Activated T-cell treated with anti-CD3 and anti-CD28 coated beads for 48 hours (primary cell): ENCODE data around the gene RNF31.
"Not testable (repeated sequence)": the region's sequence is repeated elsewhere in the genome, so short reads cannot be mapped to it uniquely, and the experiment has no call there.

Source experiments
- DNase-seq: peaks from one replicate; pipeline ENCODE4 v3.0.0-alpha.2; 2020; ENCODE audit warnings: low read depth

RNF31 gene

GRCh38 chr14:24146978-24147760, at the start of gene RNF31:
Gene RNF31, plus strand, starts transcription at chr14:24147498. Its CDS starts 201 bp downstream, at chr14:24147699.
- DNase-seq: peak; percentile 97

GRCh38 chr14:24098229-24098926, 48.9 kb upstream of the RNF31 start:
- DNase-seq: no peak

- DNase-seq: no peak
Measured at GRCh38 chr14:24098927-24099813, 48.1 kb upstream of the RNF31 start.

- no peak for DNase-seq
Measured at GRCh38 chr14:24100197-24100981, 46.9 kb upstream of the RNF31 start.

GRCh38 chr14:24100982-24101494, 46.3 kb upstream of the RNF31 start:
- DNase-seq: no peak

- DNase-seq: no peak
Measured at GRCh38 chr14:24102357-24103048, 44.8 kb upstream of the RNF31 start.

- no peak for DNase-seq
Measured at GRCh38 chr14:24103451-24103850, 43.8 kb upstream of the RNF31 start.

GRCh38 chr14:24105609-24106239, 41.6 kb upstream of the RNF31 start:
- DNase-seq: not testable (repeated sequence)

GRCh38 chr14:24106672-24107271, 40.5 kb upstream of the RNF31 start:
- no peak for DNase-seq

- DNase-seq: no peak
Measured at GRCh38 chr14:24108336-24108874, 38.9 kb upstream of the RNF31 start.

- no peak for DNase-seq
Measured at GRCh38 chr14:24110060-24110459, 37.2 kb upstream of the RNF31 start.

- no peak for DNase-seq
Measured at GRCh38 chr14:24110523-24110922, 36.8 kb upstream of the RNF31 start.

GRCh38 chr14:24113379-24113800, 33.9 kb upstream of the RNF31 start:
- DNase-seq: no peak

GRCh38 chr14:24113801-24114531, 33.3 kb upstream of the RNF31 start:
- DNase-seq: peak; percentile 82

- peak; percentile 97 for DNase-seq
Measured at GRCh38 chr14:24114532-24115421, 32.5 kb upstream of the RNF31 start, which contains the start of the genes DCAF11 and NRL. Gene DCAF11, plus strand, starts transcription at chr14:24114777. Its CDS starts 818 bp downstream, at chr14:24115595. Gene NRL, minus strand, starts transcription at chr14:24114949. Its CDS starts 32,101 bp downstream, at chr14:24082848.

- DNase-seq: no peak
Measured at GRCh38 chr14:24115422-24116127, 31.7 kb upstream of the RNF31 start.
